GF-D8 (cell line): Measurements from ENCODE around the gene MINK1.

ENCODE experiments used
- DNase-seq: peaks from one replicate; lab custom pipeline; 2025; lab: John Stamatoyannopoulos, UW

MINK1 gene

GRCh38 chr17:4933646-4934045 lies 100.5 kb downstream of the MINK1 start:
- no peak for DNase-seq

GRCh38 chr17:4934173-4934979 lies 101.2 kb downstream of the MINK1 start:
- peak; percentile 57 for DNase-seq

- no peak for DNase-seq
These were observed 102.5 kb downstream of the MINK1 start for GRCh38 chr17:4935650-4936049.

GRCh38 chr17:4936436-4936835 lies 103.3 kb downstream of the MINK1 start:
- DNase-seq, result no peak

GRCh38 chr17:4937553-4937952 lies 104.4 kb downstream of the MINK1 start:
- DNase-seq, result no peak

- no peak for DNase-seq
These were observed 104.9 kb downstream of the MINK1 start for GRCh38 chr17:4938069-4938491.

GRCh38 chr17:4938688-4939545 lies 105.8 kb downstream of the MINK1 start:
- DNase-seq, result no peak

- DNase-seq, result no peak
These were observed 106.3 kb downstream of the MINK1 start for GRCh38 chr17:4939546-4939795.

- DNase-seq, result peak; percentile 93
These were observed 106.8 kb downstream of the MINK1 start, which contains the start of the genes RNF167 and SLC25A11 for GRCh38 chr17:4939796-4940554. RNF167 (plus strand) TSS chr17:4940268; CDS start chr17:4940910, 642 bp downstream. SLC25A11 (minus strand) TSS chr17:4940046; CDS start chr17:4939910, 136 bp downstream.

GRCh38 chr17:4940555-4941318 lies 107.6 kb downstream of the MINK1 start:
- peak; percentile 1 for DNase-seq

- no peak for DNase-seq
These were observed 108.1 kb downstream of the MINK1 start for GRCh38 chr17:4941319-4941610.

GRCh38 chr17:4942760-4943508 lies 109.8 kb downstream of the MINK1 start:
- DNase-seq, result no peak

- DNase-seq, result peak; percentile 19
These were observed 111.0 kb downstream of the MINK1 start for GRCh38 chr17:4944163-4944553.

- no peak for DNase-seq
These were observed 111.5 kb downstream of the MINK1 start for GRCh38 chr17:4944554-4945175.

GRCh38 chr17:4945176-4945943 lies 112.2 kb downstream of the MINK1 start:
- DNase-seq, result no peak

GRCh38 chr17:4945944-4946280 lies 112.8 kb downstream of the MINK1 start:
- DNase-seq, result no peak

- no peak for DNase-seq
These were observed 113.3 kb downstream of the MINK1 start for GRCh38 chr17:4946312-4946976.

- DNase-seq, result peak; percentile 45
These were observed 113.9 kb downstream of the MINK1 start for GRCh38 chr17:4947010-4947410.
